ENCODE data around the gene CLASRP.

DNA sequence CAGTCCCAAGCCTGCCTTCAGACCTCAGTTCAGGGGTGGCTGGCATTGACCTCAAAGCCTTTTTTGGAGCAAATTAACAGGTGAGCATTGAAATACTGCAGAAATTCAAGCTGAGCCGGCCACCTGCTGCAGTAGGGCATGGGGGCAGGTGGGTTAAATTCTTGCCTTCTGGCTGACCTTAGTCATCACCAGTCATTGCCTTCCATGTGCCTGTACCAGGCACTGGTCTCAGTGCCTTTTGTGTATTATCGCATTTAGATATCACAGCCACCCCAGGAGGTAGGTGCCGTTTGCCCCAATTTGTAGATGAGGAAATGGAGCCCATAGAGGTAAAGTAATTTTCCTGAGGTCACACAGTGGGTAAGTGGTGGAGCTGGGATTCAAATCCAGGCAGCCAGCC lies 61.4 kb downstream of the CLASRP start:
- TF ChIP-seq TAF1 (IDR thresholded peaks at IDR 0.05; ENCODE audit: borderline replicate concordance, insufficient read depth, low read length) = no peak
- TF ChIP-seq POLR2AphosphoS5 (IDR thresholded peaks at IDR 0.05; ENCODE audit: low read depth, low read length) = no peak
